H1 (cell line): ENCODE measurements around the gene GPR85.

ENCODE experiments used
- PHF8 ChIP-seq: fragments of 200-600 bp; sonication (generic); conservative IDR thresholded peaks from 2 replicates; pipeline ENCODE4 v1.7.1; 2012; ENCODE audit warnings: low read depth, mild to moderate bottlenecking, inconsistent platforms, low read length, moderate library complexity
- POLR2A ChIP-seq, 2 experiments: IDR thresholded peaks; 1 replicate in 1 of 2; 2 replicates in 1 of 2; pipeline ENCODE4 v1.6.1; 2011; ENCODE audit warnings: low read depth in 2 of 2, low read length in 2 of 2, mild to moderate bottlenecking in 2 of 2; ENCODE audit errors: control extremely low read depth in 1 of 2
- POLR2AphosphoS5 ChIP-seq: IDR thresholded peaks from 2 replicates; pipeline ENCODE4 v1.6.1; 2011; ENCODE audit warnings: low read depth, low read length
- RBBP5 ChIP-seq: IDR thresholded peaks from 2 replicates; pipeline ENCODE4 v1.7.1; 2012; ENCODE audit warnings: low read depth, mild to moderate bottlenecking, inconsistent platforms, low read length, moderate library complexity, borderline replicate concordance
- RFX5 ChIP-seq: IDR thresholded peaks from 2 replicates; pipeline ENCODE4 v1.6.1; 2011; ENCODE audit warnings: low read depth, low read length, improper control_type of control experiment, borderline replicate concordance
- SP4 ChIP-seq: IDR thresholded peaks from 2 replicates; pipeline ENCODE4 v1.6.1; 2012; ENCODE audit warnings: low read length, inconsistent platforms
- TF ChIP-seq, protein P1 (sequence below), 3 experiments: IDR thresholded peaks; 1 replicate in 2 of 3; 2 replicates in 1 of 3; pipeline versions ENCODE4 v1.5.1 to v1.6.1; 2011; ENCODE audit warnings: low read length in 3 of 3, mild to moderate bottlenecking in 3 of 3, inconsistent platforms in 2 of 3, low read depth in 1 of 3, moderate library complexity in 1 of 3; ENCODE audit not compliant: insufficient read depth in 1 of 3; ENCODE audit errors: control extremely low read depth in 1 of 3
- TF ChIP-seq, protein P2 (sequence below): IDR thresholded peaks from 2 replicates; pipeline ENCODE4 v1.6.1; 2012; ENCODE audit warnings: inconsistent platforms
- TF ChIP-seq, protein P3 (sequence below): IDR thresholded peaks from 2 replicates; pipeline ENCODE4 v1.6.1; 2011; ENCODE audit warnings: low read depth, mild to moderate bottlenecking, low read length; ENCODE audit not compliant: insufficient read depth

DNA sequence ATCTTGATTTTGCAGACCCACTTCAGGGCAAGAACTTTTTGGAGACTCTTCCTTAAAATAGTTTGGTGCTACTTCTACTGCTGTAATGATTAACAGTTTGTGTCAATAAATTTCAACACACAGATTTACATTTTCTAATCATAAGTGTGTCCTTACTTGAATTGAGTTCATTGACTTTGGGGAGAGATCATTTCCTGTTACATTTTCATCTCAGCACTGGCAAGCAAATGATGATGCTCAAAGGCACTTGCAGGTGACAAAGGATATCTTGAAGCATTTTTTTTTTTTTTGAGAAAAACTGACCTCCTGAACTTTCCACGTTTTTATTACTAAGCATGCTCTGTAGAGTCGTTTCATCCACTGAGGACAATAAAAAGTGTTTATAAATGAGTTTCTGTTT, 52.7 kb downstream of the GPR85 start:
- TF ChIP-seq, protein P1, sequence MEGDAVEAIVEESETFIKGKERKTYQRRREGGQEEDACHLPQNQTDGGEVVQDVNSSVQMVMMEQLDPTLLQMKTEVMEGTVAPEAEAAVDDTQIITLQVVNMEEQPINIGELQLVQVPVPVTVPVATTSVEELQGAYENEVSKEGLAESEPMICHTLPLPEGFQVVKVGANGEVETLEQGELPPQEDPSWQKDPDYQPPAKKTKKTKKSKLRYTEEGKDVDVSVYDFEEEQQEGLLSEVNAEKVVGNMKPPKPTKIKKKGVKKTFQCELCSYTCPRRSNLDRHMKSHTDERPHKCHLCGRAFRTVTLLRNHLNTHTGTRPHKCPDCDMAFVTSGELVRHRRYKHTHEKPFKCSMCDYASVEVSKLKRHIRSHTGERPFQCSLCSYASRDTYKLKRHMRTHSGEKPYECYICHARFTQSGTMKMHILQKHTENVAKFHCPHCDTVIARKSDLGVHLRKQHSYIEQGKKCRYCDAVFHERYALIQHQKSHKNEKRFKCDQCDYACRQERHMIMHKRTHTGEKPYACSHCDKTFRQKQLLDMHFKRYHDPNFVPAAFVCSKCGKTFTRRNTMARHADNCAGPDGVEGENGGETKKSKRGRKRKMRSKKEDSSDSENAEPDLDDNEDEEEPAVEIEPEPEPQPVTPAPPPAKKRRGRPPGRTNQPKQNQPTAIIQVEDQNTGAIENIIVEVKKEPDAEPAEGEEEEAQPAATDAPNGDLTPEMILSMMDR (IDR thresholded peaks at IDR 0.05; ENCODE audit: control extremely low read depth in 1 of 3, insufficient read depth in 1 of 3, low read depth in 1 of 3, low read length in 3 of 3), result no peak
- TF ChIP-seq POLR2AphosphoS5 (no peak), PHF8 (no peak), POLR2A (IDR thresholded peaks at IDR 0.05; ENCODE audit: control extremely low read depth in 1 of 2, low read depth in 2 of 2, low read length in 2 of 2) (no peak), RFX5 (no peak), RBBP5 (no peak), SP4 (no peak)
- TF ChIP-seq, protein P2, sequence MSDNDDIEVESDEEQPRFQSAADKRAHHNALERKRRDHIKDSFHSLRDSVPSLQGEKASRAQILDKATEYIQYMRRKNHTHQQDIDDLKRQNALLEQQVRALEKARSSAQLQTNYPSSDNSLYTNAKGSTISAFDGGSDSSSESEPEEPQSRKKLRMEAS, result no peak
- TF ChIP-seq, protein P3, sequence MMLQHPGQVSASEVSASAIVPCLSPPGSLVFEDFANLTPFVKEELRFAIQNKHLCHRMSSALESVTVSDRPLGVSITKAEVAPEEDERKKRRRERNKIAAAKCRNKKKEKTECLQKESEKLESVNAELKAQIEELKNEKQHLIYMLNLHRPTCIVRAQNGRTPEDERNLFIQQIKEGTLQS, result no peak
